ENCODE data around the gene MEGF11. TPM values are rescaled to one million over a fixed set of nuclear protein-coding genes. Genes with fewer than 3 reads are reported as not detected.

MEGF11 gene
- 1 to 10 TPM in 1 of 2 donors, not detected in 1; 2.6 TPM for total RNA-seq
- polyA plus RNA-seq (ENCODE audit: insufficient read length in 6 of 6), result 10 to 100 TPM in 3 of 6 donors, 1 to 10 TPM in 3; 4.7 to 17.4 (median 11.2) TPM
- long read RNA-seq, donor 1, result 0 reads
- long read RNA-seq, donor 2, result 0 reads
- long read RNA-seq, donor 3, result 0 reads
- long read RNA-seq, donor 4, partial matches to known transcripts, result 0 of 1 reads
- long read RNA-seq, donor 4, other reads (novel, unspliced or antisense), result 1 of 1 reads
- long read RNA-seq, donor 5, full-length matches to known transcripts, result 1 of 1 reads
- long read RNA-seq, donor 5, partial matches to known transcripts, result 0 of 1 reads
- long read RNA-seq, donor 5, other reads (novel, unspliced or antisense), result 0 of 1 reads
- long read RNA-seq, donor 6, result 0 reads
- long read RNA-seq, donor 7, result 0 reads
- long read RNA-seq, donor 8, result 0 reads
- long read RNA-seq, donor 9, result 0 reads
- long read RNA-seq, donor 10, result 0 reads
- long read RNA-seq, donor 11, result 0 reads
- long read RNA-seq, donor 12, result 0 reads

GRCh38 chr15:66253418-66254088 is at the start of gene MEGF11:
Gene MEGF11, minus strand, starts transcription at chr15:66253750. Its CDS starts 125,347 bp downstream, at chr15:66128403.
- Histone ChIP-seq H3K27me3 (peaks cover 44 to 95% of the 10 kb centered on the region in 2 donors), H3K27ac (no peak within 1 kb of the TSS), H3K36me3 (no peaks in the 10 kb centered on the region), H3K4me3 (peak within 1 kb of the TSS; percentile 39 to 41), H3K9me3 (no peaks in the 10 kb centered on the region), H3K4me1 (peaks cover 15 to 33% of the 10 kb centered on the region in 2 donors)
- DNase-seq (peak in 3 of 4 donors; percentile 42 to 79 (median 48)), ATAC-seq (peak; percentile 69)
- no peak for TF ChIP-seq CTCF (IDR thresholded peaks at IDR 0.05)
- intact Hi-C loops (cut with DNase I), result no loop called here

DNA sequence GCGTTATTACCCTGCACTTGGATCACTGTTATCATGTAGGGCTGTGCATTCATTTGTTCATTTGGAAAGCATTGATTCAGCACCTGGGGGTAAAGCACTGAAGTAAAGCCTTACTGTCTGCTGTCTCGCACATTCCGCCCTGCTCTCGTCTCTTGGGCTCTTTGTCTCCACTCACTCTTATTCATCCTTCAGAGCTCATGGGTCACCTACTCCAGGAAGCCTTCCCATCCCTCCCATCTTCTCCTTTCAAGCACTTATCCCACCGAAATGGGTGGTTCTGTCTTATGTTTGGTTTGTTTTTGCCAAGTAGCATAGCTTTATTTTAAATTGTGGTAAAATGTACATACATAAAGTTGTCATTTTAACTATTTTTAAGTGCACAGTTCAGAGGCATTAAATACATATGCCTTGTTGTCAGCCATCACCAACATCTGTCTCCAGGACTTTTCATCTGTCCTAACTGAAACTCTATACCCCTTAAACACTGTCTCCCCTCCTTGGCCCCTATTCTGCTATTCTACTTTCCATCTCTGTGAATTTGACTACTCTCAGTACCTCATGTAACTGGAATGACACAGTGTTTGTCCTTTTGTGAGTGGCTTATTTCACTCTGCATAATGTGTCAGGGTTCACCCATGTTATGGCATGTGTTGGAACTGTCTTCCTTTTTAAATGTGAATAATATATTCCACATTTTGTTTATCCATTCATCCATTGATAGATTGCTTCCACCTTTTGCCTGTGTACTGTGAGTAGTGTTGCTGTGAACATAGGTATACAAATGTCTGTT is 49.1 kb upstream of the MEGF11 start:
- DNase-seq (no peak), ATAC-seq (no peak)
- no peaks in the 10 kb centered on the region for H3K4me1 ChIP-seq
- no peaks in the 10 kb centered on the region for H3K27me3 ChIP-seq
- no peak overlapping the region for H3K27ac ChIP-seq
- H3K9me3 ChIP-seq, result no peaks in the 10 kb centered on the region
- peaks cover 0 to 36% of the 10 kb centered on the region in 2 donors for H3K36me3 ChIP-seq
- H3K4me3 ChIP-seq, result no peak overlapping the region
- TF ChIP-seq CTCF (IDR thresholded peaks at IDR 0.05), result no peak
- intact Hi-C loops (cut with DNase I), result no loop called here

DNA sequence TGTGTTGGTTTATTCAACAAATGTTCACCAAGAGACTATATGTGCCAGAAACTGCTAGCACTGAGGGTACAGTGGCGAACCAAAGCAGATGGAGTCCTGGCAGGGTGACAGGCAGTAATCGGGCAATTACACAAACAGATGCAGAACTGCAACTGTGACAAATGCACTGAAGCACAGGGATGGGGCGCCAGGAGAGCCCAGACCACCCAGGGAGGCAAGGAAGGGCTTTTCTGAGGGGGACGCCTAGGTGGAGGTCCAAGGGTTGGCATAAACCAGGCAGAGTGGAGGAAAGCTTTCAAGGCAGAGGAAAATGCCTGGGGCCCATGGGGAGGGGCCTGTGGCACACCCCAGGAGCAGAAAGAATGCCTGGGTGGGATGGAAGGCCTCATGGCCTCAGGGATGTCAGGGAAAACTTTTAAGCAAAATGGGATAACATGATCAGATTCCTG is 45.3 kb upstream of the MEGF11 start:
- ATAC-seq (no peak), DNase-seq (peak in 1 of 4 donors; percentile 65)
- H3K27me3 ChIP-seq, result no peaks in the 10 kb centered on the region
- intact Hi-C loops (cut with DNase I), result no loop called here
- TF ChIP-seq CTCF (IDR thresholded peaks at IDR 0.05), result no peak
- no peaks in the 10 kb centered on the region for H3K9me3 ChIP-seq
- no peak overlapping the region for H3K4me3 ChIP-seq
- peaks cover 0 to 24% of the 10 kb centered on the region in 2 donors for H3K4me1 ChIP-seq
- no peak overlapping the region for H3K27ac ChIP-seq
- peaks cover 0 to 25% of the 10 kb centered on the region in 2 donors for H3K36me3 ChIP-seq

- Histone ChIP-seq H3K36me3 (peaks cover 0 to 24% of the 10 kb centered on the region in 2 donors), H3K27me3 (no peaks in the 10 kb centered on the region), H3K4me3 (no peak overlapping the region), H3K27ac (no peak overlapping the region), H3K9me3 (no peaks in the 10 kb centered on the region), H3K4me1 (peaks cover 6 to 38% of the 10 kb centered on the region in 2 donors)
- intact Hi-C loops (cut with DNase I), result no loop called here
- no peak for TF ChIP-seq CTCF (IDR thresholded peaks at IDR 0.05)
- DNase-seq (no peak), ATAC-seq (no peak)
Measured at GRCh38 chr15:66296186-66296585, 42.6 kb upstream of the MEGF11 start.

All from left lung (tissue), 14 donors.